Endothelial cell (in vitro differentiated cells): Measurements from ENCODE around the gene CKS2. TPM values are rescaled to one million over a fixed set of nuclear protein-coding genes. Genes with fewer than 3 reads are reported as not detected.
A peak's percentile ranks its signal among the peaks of the same experiment; 100 is the strongest.

ENCODE experiments used
- DNase-seq: peaks from one replicate; pipeline ENCODE4 v3.0.0; 2021; ENCODE audit warnings: low spot score
- H3K27ac Mint-ChIP-seq: one replicate; pipeline ENCODE4 v1.8.0; 2021; ENCODE audit warnings: mixed read lengths, inconsistent platforms; ENCODE audit not compliant: unreplicated experiment
- H3K27me3 Mint-ChIP-seq: one replicate; pipeline ENCODE4 v1.8.0; 2021; ENCODE audit warnings: mild to moderate bottlenecking, moderate library complexity, mixed read lengths, inconsistent platforms; ENCODE audit not compliant: unreplicated experiment
- H3K36me3 Mint-ChIP-seq: one replicate; pipeline ENCODE4 v1.8.0; 2021; ENCODE audit warnings: mild to moderate bottlenecking, low read depth, mixed read lengths, inconsistent platforms; ENCODE audit not compliant: unreplicated experiment
- H3K4me1 Mint-ChIP-seq: one replicate; pipeline ENCODE4 v1.8.0; 2021; ENCODE audit warnings: mild to moderate bottlenecking, mixed read lengths, inconsistent platforms; ENCODE audit not compliant: unreplicated experiment
- H3K4me3 Mint-ChIP-seq: one replicate; pipeline ENCODE4 v1.8.0; 2021; ENCODE audit warnings: mild to moderate bottlenecking, mixed read lengths, inconsistent platforms; ENCODE audit not compliant: unreplicated experiment
- H3K9me3 Mint-ChIP-seq: one replicate; pipeline ENCODE4 v1.8.0; 2021; ENCODE audit warnings: mixed read lengths, inconsistent platforms; ENCODE audit not compliant: unreplicated experiment
- total RNA-seq: library from RNA; stranded (reverse); fragmentation: NEBNext Ultra II Directional; extraction: Animal tissue kit (Norgen Biotek cat#: 25700); gene quantifications from one replicate; pipeline ENCODE4 v1.2.1, GENCODE V29; 2021; ENCODE audit not compliant: unreplicated experiment
- TF ChIP-seq, protein P1 (sequence below): fragments of 200-600 bp; sonication (generic); IDR thresholded peaks from one replicate; pipeline ENCODE4 v1.5.0; 2021; ENCODE audit warnings: antibody characterized with exemption; ENCODE audit not compliant: unreplicated experiment

CKS2 gene
- total RNA-seq, 1 donor from 2014 or later, result 49.2 TPM

DNA sequence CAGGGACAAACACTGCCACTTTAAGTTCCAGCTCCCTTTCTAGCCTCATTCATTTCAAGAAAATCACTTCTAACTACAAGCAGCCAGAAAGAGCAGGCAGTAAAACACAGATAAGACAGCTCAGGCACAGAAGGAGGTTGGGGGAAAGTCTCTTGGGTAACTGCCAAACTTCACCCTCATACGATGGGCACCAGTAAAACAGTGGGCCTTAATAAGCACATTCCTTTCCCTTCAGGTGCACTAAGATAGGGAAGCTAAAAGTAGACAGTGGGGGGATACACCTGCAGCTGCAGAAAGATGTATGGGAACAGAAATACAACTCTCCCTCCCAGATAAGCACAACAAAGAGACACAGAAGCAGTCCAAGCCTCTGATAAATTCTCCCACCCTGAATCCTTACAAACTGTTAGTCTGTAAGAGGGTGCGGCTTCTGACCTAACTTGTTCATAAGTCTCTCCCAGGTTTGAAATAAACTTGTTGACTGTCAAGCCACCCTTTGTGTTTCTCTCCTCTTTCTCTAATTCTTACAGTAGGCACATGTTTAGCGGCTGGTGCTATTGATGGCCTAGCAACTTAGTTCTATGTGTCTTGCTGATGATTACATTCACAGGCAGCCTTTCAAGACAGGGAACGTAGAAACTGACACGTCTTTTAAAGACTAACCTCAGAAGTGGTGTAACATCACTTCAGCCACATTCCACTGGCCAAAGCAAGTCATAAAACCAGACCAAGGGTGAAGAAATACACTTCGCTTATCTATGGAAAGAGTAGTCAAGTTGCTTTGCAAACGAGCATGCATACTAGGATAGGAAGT lies 6.8 kb upstream of the CKS2 start:
- H3K36me3 Mint-ChIP-seq, result peaks cover 3% of the 10 kb centered on the region
- H3K4me1 Mint-ChIP-seq, result no peaks in the 10 kb centered on the region
- H3K4me3 Mint-ChIP-seq, result no peak overlapping the region
- no peaks in the 10 kb centered on the region for H3K27me3 Mint-ChIP-seq
- TF ChIP-seq, protein P1, sequence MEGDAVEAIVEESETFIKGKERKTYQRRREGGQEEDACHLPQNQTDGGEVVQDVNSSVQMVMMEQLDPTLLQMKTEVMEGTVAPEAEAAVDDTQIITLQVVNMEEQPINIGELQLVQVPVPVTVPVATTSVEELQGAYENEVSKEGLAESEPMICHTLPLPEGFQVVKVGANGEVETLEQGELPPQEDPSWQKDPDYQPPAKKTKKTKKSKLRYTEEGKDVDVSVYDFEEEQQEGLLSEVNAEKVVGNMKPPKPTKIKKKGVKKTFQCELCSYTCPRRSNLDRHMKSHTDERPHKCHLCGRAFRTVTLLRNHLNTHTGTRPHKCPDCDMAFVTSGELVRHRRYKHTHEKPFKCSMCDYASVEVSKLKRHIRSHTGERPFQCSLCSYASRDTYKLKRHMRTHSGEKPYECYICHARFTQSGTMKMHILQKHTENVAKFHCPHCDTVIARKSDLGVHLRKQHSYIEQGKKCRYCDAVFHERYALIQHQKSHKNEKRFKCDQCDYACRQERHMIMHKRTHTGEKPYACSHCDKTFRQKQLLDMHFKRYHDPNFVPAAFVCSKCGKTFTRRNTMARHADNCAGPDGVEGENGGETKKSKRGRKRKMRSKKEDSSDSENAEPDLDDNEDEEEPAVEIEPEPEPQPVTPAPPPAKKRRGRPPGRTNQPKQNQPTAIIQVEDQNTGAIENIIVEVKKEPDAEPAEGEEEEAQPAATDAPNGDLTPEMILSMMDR, result no peak
- no peak for DNase-seq
- H3K27ac Mint-ChIP-seq, result no peak overlapping the region
- H3K9me3 Mint-ChIP-seq, result no peaks in the 10 kb centered on the region

DNA sequence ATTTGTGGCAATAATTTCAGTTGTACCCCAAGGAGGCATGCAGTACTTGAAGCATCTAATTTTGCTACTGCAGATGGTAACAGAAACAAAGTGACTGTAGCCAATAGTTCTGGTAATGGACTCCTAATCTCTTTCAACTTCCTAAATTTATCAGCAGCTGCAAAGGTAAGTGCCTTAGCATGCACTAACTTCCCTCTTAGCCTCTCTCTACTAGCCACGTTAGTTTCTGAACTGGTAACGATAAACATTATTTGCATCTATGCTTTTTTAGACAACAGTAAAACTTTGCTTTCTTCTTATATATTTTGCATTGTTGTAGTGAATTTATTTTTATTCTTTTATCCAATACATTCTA lies 6.2 kb upstream of the CKS2 start:
- H3K27me3 Mint-ChIP-seq, result peaks cover 2% of the 10 kb centered on the region
- DNase-seq, result no peak
- TF ChIP-seq, protein P1, result no peak
- H3K27ac Mint-ChIP-seq, result no peak overlapping the region
- H3K9me3 Mint-ChIP-seq, result no peaks in the 10 kb centered on the region
- H3K36me3 Mint-ChIP-seq, result peaks cover 3% of the 10 kb centered on the region
- peaks cover 3% of the 10 kb centered on the region for H3K4me1 Mint-ChIP-seq
- no peak overlapping the region for H3K4me3 Mint-ChIP-seq

DNA sequence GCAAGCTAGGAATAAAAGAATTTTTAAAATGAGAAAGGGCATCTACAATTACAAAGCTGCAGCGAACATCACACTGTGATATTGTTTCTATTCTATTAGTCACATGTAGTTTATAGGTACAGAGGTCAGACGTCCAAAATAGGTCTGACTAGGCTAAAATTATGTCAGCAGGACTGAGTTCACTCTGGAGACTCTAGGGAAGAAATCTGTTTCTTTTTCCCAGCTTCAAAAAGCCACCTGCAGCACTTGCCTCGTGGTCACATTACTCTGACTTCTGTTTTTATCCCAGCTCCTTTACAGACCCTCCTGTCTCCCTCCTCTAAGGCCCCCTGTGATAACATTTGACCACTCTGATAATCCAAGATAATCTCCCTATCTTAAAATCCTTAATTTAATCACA lies 5.1 kb upstream of the CKS2 start:
- Mint-ChIP-seq H3K27ac (no peak overlapping the region), H3K36me3 (peaks cover 3% of the 10 kb centered on the region), H3K27me3 (peaks cover 9% of the 10 kb centered on the region), H3K4me3 (no peak overlapping the region), H3K9me3 (no peaks in the 10 kb centered on the region), H3K4me1 (peaks cover 6% of the 10 kb centered on the region)
- TF ChIP-seq, protein P1, result no peak
- DNase-seq, result no peak

DNA sequence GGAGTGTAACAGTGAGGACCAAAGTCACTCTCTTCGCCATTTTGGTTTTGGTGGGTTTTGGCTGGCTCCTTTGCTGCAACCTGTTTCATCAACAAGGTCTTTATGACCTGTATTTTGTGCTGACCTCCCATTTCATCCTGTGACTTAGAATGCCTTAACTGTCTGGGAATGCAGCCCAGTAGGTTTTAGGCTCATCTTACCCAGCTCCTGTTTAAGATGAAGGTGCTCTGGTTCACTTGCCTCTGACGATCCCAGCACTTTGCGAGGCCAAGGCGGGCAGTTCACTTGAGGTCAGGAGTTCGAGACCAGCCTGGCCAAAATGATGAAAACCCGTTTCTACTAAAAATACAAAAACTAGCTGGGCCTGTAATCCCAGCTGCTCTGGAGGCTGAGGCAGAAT lies 1.8 kb upstream of the CKS2 start:
- Mint-ChIP-seq H3K4me1 (peaks cover 13% of the 10 kb centered on the region), H3K27ac (peak overlapping the region; percentile 96), H3K27me3 (peaks cover 11% of the 10 kb centered on the region), H3K36me3 (no peaks in the 10 kb centered on the region), H3K4me3 (peak overlapping the region; percentile 88), H3K9me3 (no peaks in the 10 kb centered on the region)
- DNase-seq, result no peak
- TF ChIP-seq, protein P1, result no peak
